Endodermal cell (in vitro differentiated cells): ENCODE data around the gene HLCS. TPM values are rescaled to one million over a fixed set of nuclear protein-coding genes. Genes with fewer than 3 reads are reported as not detected.

Experiments
- DNase-seq: peaks from one replicate; pipeline ENCODE4 v3.0.0-alpha.2; 2017
- H3K27ac ChIP-seq: 2 replicates; pipeline ENCODE4 v1.5.1; 2013; ENCODE audit warnings: mild to moderate bottlenecking, low read depth, low read length, moderate library complexity
- H3K27me3 ChIP-seq: 2 replicates; pipeline ENCODE4 v1.6.1; 2013; ENCODE audit warnings: mild to moderate bottlenecking, low read length, moderate library complexity; ENCODE audit not compliant: insufficient read depth, control insufficient read depth, poor library complexity, severe bottlenecking
- H3K36me3 ChIP-seq: 2 replicates; pipeline ENCODE4 v1.7.0; 2013; ENCODE audit warnings: mild to moderate bottlenecking, low read length, moderate library complexity; ENCODE audit not compliant: control insufficient read depth, insufficient read depth
- H3K4me1 ChIP-seq: one replicate; pipeline ENCODE4 v1.7.0; 2013; ENCODE audit warnings: low read length; ENCODE audit not compliant: control insufficient read depth, insufficient read depth
- H3K4me3 ChIP-seq: 2 replicates; pipeline ENCODE4 v1.5.1; 2013; ENCODE audit warnings: mild to moderate bottlenecking, low read length, moderate library complexity
- H3K9ac ChIP-seq: 2 replicates; pipeline ENCODE4 v1.6.1; 2013; ENCODE audit warnings: mild to moderate bottlenecking, low read length, moderate library complexity; ENCODE audit not compliant: poor library complexity, severe bottlenecking; ENCODE audit errors: extremely low read depth
- H3K9me3 ChIP-seq: 2 replicates; pipeline ENCODE4 v1.6.1; 2013; ENCODE audit warnings: mild to moderate bottlenecking, low read length, moderate library complexity; ENCODE audit not compliant: control insufficient read depth
- H3K27ac Mint-ChIP-seq: 2 replicates; pipeline ENCODE4 v1.8.0; 2020; ENCODE audit warnings: mixed read lengths
- H3K27me3 Mint-ChIP-seq: 2 replicates; pipeline ENCODE4 v1.8.0; 2021; ENCODE audit warnings: mild to moderate bottlenecking, mixed read lengths; ENCODE audit not compliant: insufficient read depth
- H3K36me3 Mint-ChIP-seq: 2 replicates; pipeline ENCODE4 v1.8.0; 2020; ENCODE audit warnings: low read depth, mixed read lengths
- H3K4me1 Mint-ChIP-seq: 2 replicates; pipeline ENCODE4 v1.8.0; 2020; ENCODE audit warnings: mixed read lengths
- H3K4me3 Mint-ChIP-seq: 2 replicates; pipeline ENCODE4 v1.8.0; 2020; ENCODE audit warnings: mild to moderate bottlenecking, moderate library complexity, mixed read lengths
- H3K9me3 Mint-ChIP-seq: 2 replicates; pipeline ENCODE4 v1.8.0; 2020; ENCODE audit warnings: mild to moderate bottlenecking, mixed read lengths
- CTCF ChIP-seq: fragments of 200-600 bp; sonication (generic); conservative IDR thresholded peaks from 2 replicates; pipeline ENCODE4 v1.5.0; 2021; ENCODE audit warnings: antibody characterized with exemption, mild to moderate bottlenecking
- WGBS, 2 experiments: methylation state at CpG; one replicate each; pipeline versions ENCODE4 v1.1.5 to v1.1.7; 2013; ENCODE audit warnings: missing lambda C conversion rate in 2 of 2, mixed read lengths in 1 of 2; ENCODE audit not compliant: insufficient coverage in 1 of 2, insufficient read length in 1 of 2; 5-methylcytosine and 5-hydroxymethylcytosine counted together
- total RNA-seq, 2 donors: library from RNA; stranded (reverse); fragmentation: NEBNext Ultra II Directional in 1 of 2; extraction: Animal tissue kit (Norgen Biotek cat#: 25700) in 1 of 2; gene quantifications; 2 replicates in 1 of 2; 3 replicates in 1 of 2; pipeline ENCODE4 v1.2.1, GENCODE V29; 2021

Gene HLCS
- total RNA-seq, 2 donors from 2014 or later, result 25.0 to 30.1 TPM

DNA sequence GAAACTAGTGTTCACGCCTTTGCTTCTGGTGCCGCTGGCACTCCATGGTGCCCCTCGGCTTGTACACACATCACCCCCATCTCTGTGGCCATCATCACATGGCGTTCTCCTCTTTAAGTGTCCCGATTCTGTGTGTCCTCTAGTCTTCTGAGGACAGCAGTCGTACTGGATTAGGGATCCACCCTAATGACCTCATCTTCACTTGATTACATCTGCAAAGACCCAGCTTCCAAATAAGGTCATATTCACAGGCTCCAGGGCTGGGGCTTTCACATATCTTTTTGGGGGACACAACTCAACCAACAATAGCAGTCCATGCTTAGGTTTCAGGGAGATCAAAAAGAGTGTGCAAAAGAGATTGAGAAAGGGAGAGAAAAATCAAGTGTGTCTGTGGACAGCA is 64.9 kb downstream of the HLCS start:
- H3K27me3 ChIP-seq, result no peaks in the 10 kb centered on the region
- H3K9ac ChIP-seq, result no peak overlapping the region
- Mint-ChIP-seq H3K36me3 (peaks cover 4% of the 10 kb centered on the region), H3K4me1 (no peaks in the 10 kb centered on the region), H3K27me3 (no peaks in the 10 kb centered on the region), H3K27ac (no peak overlapping the region), H3K9me3 (no peaks in the 10 kb centered on the region), H3K4me3 (no peak overlapping the region)
- no peak overlapping the region for H3K27ac ChIP-seq
- WGBS, 2 experiments, result 94 to 95% methylated on average over 6 of the region's 6 CpGs
- no peaks in the 10 kb centered on the region for H3K36me3 ChIP-seq
- H3K4me1 ChIP-seq, result no peaks in the 10 kb centered on the region
- no peak overlapping the region for H3K4me3 ChIP-seq
- H3K9me3 ChIP-seq, result no peaks in the 10 kb centered on the region
- no peak for TF ChIP-seq CTCF
- no peak for DNase-seq

- H3K9me3 ChIP-seq, result no peaks in the 10 kb centered on the region
- no peak overlapping the region for H3K4me3 Mint-ChIP-seq
- H3K27ac ChIP-seq, result no peak overlapping the region
- H3K9ac ChIP-seq, result no peak overlapping the region
- H3K4me1 ChIP-seq, result no peaks in the 10 kb centered on the region
- H3K27me3 Mint-ChIP-seq, result no peaks in the 10 kb centered on the region
- H3K27me3 ChIP-seq, result no peaks in the 10 kb centered on the region
- peaks cover 36% of the 10 kb centered on the region for H3K36me3 Mint-ChIP-seq
- H3K4me1 Mint-ChIP-seq, result no peaks in the 10 kb centered on the region
- H3K36me3 ChIP-seq, result peaks cover 6% of the 10 kb centered on the region
- TF ChIP-seq CTCF, result no peak
- H3K4me3 ChIP-seq, result no peak overlapping the region
- H3K9me3 Mint-ChIP-seq, result no peaks in the 10 kb centered on the region
- no peak overlapping the region for H3K27ac Mint-ChIP-seq
- WGBS, 2 experiments, result 92 to 95% methylated on average over 5 to 10 of the region's 11 CpGs
- no peak for DNase-seq
Observed at GRCh38 chr21:36893581-36893980, 72.9 kb downstream of the HLCS start.

- no peak overlapping the region for H3K9ac ChIP-seq
- H3K27ac Mint-ChIP-seq, result no peak overlapping the region
Observed at GRCh38 chr21:36892201-36892600, 74.3 kb downstream of the HLCS start.

More at GRCh38 chr21:36892201-36892600, 74.3 kb downstream of the HLCS start:
- Mint-ChIP-seq H3K4me1 (no peaks in the 10 kb centered on the region), H3K9me3 (no peaks in the 10 kb centered on the region), H3K36me3 (peaks cover 34% of the 10 kb centered on the region), H3K27me3 (no peaks in the 10 kb centered on the region), H3K4me3 (no peak overlapping the region)
- 92 to 95% methylated on average over 10 to 11 of the region's 11 CpGs for WGBS, 2 experiments
- Histone ChIP-seq H3K4me3 (no peak overlapping the region), H3K36me3 (peaks cover 6% of the 10 kb centered on the region), H3K27me3 (no peaks in the 10 kb centered on the region), H3K9me3 (no peaks in the 10 kb centered on the region), H3K27ac (no peak overlapping the region), H3K4me1 (no peaks in the 10 kb centered on the region)
- no peak for TF ChIP-seq CTCF
- DNase-seq, result no peak
